CD4-positive, alpha-beta T cell treated with Interferon alpha-2 for 1 hour (primary cell): ENCODE measurements around the gene ZNF837.
"Not testable (repeated sequence)": the region's sequence is repeated elsewhere in the genome, so short reads cannot be mapped to it uniquely, and the experiment has no call there.

Experiments used
- DNase-seq, 2 donors: peaks; one replicate each; pipeline ENCODE4 v3.0.0-alpha.2; 2020 to 2022

ZNF837 gene

GRCh38 chr19:58395979-58396627 lies 15.3 kb upstream of the ZNF837 start:
- no peak for DNase-seq

DNA sequence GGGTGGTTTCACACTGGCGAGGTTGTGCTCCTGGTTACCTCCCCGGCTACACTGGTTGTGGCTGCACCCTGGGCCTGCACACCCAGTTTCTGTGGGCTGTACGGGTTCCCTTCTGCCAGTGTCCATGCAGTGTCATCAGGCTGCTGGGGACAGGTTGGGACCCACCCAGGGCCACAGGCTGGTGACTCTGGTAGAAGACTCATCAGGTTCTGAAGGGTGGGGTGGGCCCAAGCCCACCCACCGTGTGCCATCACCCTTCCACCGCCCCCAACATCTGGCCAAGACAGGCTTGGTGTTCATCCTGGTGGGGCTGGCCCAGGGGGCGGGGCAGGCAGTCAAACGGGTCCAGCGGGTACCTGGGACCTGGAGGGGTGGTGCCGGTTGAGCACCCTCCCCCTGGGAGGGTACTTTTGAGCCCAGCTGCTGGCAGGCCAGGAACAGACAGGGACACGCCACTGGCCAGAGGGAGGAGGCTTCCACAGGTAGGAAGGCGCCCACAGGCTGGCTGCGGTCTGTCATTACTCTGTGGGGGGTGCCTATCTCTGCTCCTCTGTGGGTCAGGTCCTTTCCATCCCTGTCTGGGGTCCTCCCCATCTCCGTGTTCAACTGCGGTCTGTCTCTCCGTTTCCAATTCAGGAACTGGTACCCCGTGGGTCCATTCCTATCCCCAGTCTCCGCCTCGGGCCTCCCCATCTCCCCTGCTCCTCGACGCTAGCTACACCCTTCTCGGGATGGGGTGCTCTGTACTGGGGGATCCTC lies 14.6 kb upstream of the ZNF837 start, which contains the start of gene RNF225:
TSS of gene RNF225 (plus strand) at position 437 of the 759 bp plus-strand sequence. CDS start 434 bp downstream, outside the sequence.
- no peak for DNase-seq

GRCh38 chr19:58394821-58395219 lies 14.0 kb upstream of the ZNF837 start:
- no peak for DNase-seq

GRCh38 chr19:58393725-58394033 lies 12.8 kb upstream of the ZNF837 start:
- DNase-seq, result no peak

- DNase-seq, result no peak
These were observed 12.3 kb upstream of the ZNF837 start for GRCh38 chr19:58392945-58393724.

DNA sequence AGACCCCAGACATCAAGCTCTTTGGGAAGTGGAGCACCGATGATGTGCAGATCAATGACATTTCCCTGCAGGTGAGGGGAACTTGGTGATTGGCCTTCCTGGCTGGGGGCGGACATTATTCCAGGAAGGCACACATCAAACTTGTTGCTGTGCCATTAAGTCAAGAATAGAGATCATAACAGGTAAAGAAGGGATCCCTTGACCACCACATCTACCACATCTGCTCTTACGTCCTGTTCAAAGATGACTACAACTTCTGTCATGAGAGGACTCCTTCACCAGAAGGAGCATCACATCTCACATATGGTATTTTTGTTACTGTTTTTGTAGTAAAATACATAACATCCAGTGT lies 7.3 kb upstream of the ZNF837 start:
- DNase-seq, result no peak

DNA sequence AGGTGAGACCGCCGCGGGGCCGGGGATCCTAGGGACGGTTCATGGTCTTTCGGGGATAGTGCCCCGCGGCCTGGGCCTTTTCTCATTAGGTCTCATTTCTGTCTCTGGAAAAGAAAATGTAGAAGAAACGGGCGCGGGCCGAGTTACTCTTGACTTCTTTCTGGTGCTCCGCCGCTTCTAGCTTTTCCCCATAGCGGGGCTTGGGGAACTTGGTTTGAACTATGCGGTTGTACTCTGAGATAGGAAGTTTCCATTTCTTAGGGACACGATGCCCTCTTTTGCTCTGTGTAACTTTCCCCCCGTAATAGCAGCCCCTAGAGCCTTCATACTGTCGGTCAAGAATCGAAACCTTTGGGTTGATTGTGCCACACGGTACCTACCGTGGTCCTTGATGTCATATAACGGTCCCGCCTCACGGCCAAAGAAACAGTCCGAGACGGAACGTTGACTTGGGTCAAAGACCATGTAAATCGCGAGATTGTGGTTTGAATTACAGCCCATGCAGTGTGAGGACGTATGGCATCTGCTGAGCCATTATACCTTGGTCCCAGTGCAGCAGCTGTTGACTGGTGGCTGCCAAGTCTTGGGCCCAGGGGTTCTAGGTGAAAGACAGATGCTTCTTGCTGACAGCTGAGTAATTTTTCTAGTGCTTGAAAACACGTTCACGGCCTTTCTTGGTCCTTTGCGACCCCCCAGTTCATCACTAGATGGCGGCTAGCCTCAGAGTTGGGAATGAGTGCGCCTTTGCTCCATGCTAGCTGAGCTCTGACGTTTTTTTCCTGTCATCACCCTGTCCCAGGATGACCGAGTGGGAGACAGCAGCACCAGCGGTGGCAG lies 6.7 kb upstream of the ZNF837 start:
- DNase-seq, result no peak

GRCh38 chr19:58386576-58387337 lies 5.9 kb upstream of the ZNF837 start, which contains the start of gene RPS5:
Gene RPS5, plus strand, starts transcription at chr19:58387269. Its CDS starts 869 bp downstream, at chr19:58388138.
- peak; percentile 98 for DNase-seq

- DNase-seq, result no peak
These were observed 5.2 kb upstream of the ZNF837 start for GRCh38 chr19:58385891-58386575.

DNA sequence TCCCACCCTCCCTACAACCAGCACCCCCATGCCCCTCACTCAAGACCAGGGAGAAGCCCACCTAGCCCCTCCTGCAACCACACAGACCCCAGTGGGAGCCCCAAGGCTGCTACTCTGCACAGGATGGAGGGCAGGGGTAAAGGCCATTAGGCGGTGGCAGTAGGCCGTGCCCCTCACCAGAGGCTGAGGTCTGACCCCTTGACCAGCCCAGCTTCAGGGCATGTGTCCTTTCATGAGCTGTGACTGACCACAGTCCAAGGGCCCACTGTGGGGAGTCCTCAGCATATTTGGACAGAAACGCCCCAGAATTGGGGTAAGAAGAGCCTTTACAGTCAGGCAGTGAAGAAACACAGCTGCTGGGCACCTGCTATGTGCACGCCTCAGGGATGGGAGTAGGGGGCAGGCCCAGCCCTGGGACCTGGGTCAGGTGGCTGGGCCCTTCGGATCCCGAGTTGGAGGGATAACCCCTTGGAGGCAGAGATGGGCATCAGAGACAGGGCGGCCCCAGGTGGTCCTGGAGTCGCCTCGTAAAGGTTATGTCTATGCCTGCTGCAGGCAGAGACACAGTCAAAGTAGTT lies 4.6 kb upstream of the ZNF837 start:
- DNase-seq, result no peak

GRCh38 chr19:58382997-58383603 lies 2.3 kb upstream of the ZNF837 start:
- no peak for DNase-seq

DNA sequence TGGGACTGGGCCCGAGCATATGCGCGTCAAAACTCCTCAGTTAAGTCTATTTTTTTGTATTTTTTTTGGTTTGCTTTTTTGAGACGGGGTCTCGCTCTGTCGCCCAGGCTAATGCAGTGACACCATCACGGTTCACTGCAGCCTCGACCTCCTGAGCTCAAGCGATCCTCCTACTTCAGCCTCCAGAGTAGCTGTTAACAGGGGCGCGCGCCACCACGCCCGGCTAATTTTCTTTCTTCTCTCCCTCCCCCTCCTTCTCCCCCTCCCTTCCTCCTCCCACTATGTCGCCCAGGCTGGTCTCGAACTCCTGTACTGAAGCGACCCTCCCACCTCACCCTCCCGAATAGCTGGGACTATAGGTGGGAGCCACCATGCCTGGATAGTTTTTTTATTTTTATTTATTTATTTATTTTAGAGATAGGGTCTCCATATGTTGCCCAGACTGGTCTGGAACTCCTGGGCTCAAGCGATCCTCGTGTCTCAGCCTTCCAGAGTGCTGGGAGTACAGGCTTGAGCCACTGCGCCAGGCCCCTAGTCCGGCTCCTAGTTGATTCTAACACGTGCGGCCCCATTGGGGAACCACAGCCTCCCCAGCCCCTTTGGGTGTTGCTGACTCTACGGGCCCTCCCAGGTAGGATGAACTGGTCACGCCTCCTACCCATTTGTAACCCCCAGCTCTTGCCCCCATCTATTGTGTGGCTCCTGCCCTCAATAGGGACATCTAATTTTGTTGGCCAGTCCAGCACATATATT lies 806 bp upstream of the ZNF837 start:
- DNase-seq, result no peak

DNA sequence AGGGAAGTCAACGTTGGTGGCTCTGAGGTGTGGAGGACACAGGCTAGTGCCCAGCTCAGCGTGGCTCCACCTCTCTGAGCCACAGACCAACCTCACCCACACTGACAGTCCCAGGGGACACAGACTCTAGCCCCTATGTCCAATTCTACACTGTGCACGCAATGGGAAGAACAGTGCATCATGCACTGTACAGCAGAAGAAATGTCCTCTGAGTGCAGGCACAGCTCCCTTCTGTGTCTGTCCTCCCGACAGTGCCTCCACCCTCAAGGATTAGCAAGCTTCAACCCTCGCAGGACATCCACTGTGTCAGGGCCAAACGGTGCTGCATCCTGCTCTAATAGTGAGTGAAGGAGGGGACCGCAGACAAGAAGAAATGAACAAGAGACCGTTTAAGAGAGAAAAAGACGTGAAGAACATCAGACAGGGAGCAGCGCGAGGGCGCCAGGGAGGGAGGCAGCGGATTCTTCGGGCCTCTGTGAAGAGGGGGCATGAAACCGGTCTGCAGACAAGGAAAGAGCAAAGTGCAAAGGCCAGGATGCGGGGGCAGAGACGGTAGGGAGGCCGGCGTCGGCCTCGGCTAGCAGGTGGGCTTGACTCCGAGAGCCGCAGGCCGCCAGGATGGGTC lies 681 bp downstream of the ZNF837 start:
- no peak for DNase-seq

- no peak for DNase-seq
These were observed 1.6 kb downstream of the ZNF837 start for GRCh38 chr19:58379246-58379645.

DNA sequence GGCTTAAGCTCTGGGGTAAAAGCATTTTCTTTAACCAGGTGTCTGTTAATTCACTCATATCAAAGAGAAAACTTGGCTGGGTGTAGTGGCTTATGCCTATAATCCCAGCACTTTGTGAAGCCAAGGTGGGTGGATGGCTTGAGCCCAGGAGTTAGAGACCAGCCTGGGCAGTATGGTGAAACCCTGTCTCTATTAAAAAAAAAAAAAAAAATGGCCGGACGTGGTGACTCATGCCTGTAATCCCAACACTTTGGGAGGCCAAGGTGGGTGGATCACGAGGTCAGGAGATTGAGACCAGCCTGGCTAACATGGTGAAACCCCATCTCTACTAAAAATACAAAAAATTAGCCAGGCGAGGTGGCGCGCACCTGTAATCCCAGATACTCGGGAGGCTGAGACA lies 4.1 kb downstream of the ZNF837 start:
- not testable (repeated sequence) for DNase-seq

DNA sequence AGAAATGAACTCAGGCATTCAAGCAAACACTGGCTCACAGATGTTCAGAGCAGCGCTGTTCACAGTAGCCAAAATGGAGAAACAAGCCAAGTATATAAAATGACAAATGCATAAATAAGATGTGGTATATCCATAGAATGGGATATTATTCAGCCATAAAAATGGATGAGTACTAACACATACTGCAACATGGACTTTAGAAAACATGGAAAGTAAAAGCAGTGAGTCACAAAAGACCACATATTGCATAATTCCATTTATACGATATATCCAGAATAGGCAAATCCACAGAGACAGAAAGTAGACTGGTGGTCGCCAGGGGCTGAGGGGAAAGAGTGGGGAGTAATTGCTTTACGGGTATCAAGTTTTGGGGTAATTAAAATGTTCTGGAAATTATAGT lies 6.6 kb downstream of the ZNF837 start:
- DNase-seq, result no peak

DNA sequence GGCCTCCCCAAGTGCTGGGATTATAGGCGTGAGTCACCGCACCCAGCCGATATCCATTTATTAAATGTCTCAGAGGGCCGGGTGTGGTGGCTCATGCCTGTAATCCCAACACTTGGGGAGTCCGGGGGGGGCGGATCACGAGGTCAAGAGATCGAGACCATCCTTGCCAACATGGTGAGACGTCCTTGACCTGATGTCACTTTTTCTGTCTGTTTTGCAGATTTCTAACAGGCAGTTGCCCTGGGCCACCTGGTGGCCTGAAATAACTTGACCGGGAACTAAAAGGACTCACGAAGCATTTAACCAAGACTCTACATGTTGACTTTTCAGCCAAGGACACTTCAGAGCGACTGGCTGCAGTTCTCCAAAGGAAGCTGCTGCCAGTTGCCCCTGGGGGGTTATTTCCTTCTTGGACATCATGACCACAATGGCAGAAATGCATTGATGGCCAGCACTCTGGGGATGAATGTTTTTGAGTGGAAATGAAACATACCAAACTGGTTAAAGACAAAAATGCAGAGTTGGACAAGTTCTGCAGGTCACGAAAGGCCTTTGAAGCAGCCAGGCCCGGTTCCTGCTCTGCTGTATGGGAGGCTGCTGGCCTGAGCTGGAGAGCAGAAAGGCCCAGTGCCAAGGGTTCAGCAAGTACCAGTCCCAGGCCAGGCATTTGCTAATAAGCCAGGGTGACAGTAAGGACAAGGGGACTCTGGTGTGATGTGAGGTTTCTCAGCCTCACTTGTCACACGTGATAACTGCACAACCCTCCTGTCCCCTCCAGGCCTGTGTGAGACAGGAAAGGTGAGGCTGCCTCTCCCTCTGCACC lies 8.3 kb downstream of the ZNF837 start:
- DNase-seq, result no peak

- DNase-seq, result no peak
These were observed 12.1 kb downstream of the ZNF837 start for GRCh38 chr19:58368561-58369360.
